ENCODE data around the gene VWF.
"Not testable (repeated sequence)": the region's sequence is repeated elsewhere in the genome, so short reads cannot be mapped to it uniquely, and the experiment has no call there.

The VWF gene

GRCh38 chr12:6033546-6033945 is 90.9 kb downstream of the VWF start:
- no peaks in the 10 kb centered on the region for H3K27me3 ChIP-seq (ENCODE audit: insufficient read depth, low read length)
- H3K36me3 ChIP-seq (ENCODE audit: insufficient read depth, low read length), result no peaks in the 10 kb centered on the region

GRCh38 chr12:6032726-6033125 is 91.7 kb downstream of the VWF start:
- Histone ChIP-seq H3K4me1 (ENCODE audit: insufficient read depth, low read length) (no peaks in the 10 kb centered on the region), H3K9me3 (ENCODE audit: low read length) (no peaks in the 10 kb centered on the region), H3K36me3 (ENCODE audit: insufficient read depth, low read length) (no peaks in the 10 kb centered on the region), H3K4me3 (ENCODE audit: low read length) (no peak overlapping the region), H2AFZ (ENCODE audit: low read depth, low read length) (no peak overlapping the region), H3K27me3 (ENCODE audit: insufficient read depth, low read length) (no peaks in the 10 kb centered on the region)

More at GRCh38 chr12:6033546-6033945, 90.9 kb downstream of the VWF start:
- no peak overlapping the region for H2AFZ ChIP-seq (ENCODE audit: low read depth, low read length)
- no peaks in the 10 kb centered on the region for H3K4me1 ChIP-seq (ENCODE audit: insufficient read depth, low read length)
- no peak overlapping the region for H3K4me3 ChIP-seq (ENCODE audit: low read length)
- H3K9me3 ChIP-seq (ENCODE audit: low read length), result no peaks in the 10 kb centered on the region

- Histone ChIP-seq H3K9me3 (ENCODE audit: low read length) (no peaks in the 10 kb centered on the region), H3K4me3 (ENCODE audit: low read length) (no peak overlapping the region), H3K4me1 (ENCODE audit: insufficient read depth, low read length) (no peaks in the 10 kb centered on the region), H2AFZ (ENCODE audit: low read depth, low read length) (no peak overlapping the region), H3K27me3 (ENCODE audit: insufficient read depth, low read length) (no peaks in the 10 kb centered on the region), H3K36me3 (ENCODE audit: insufficient read depth, low read length) (no peaks in the 10 kb centered on the region)
Observed at GRCh38 chr12:6031001-6031400, 93.5 kb downstream of the VWF start.

- no peaks in the 10 kb centered on the region for H3K36me3 ChIP-seq (ENCODE audit: insufficient read depth, low read length)
Observed at GRCh38 chr12:6030081-6030480, 94.4 kb downstream of the VWF start.

GRCh38 chr12:6029401-6029800 is 95.1 kb downstream of the VWF start:
- Histone ChIP-seq H3K27me3 (ENCODE audit: insufficient read depth, low read length) (no peaks in the 10 kb centered on the region), H3K9me3 (ENCODE audit: low read length) (no peaks in the 10 kb centered on the region), H3K4me3 (ENCODE audit: low read length) (no peak overlapping the region), H2AFZ (ENCODE audit: low read depth, low read length) (no peak overlapping the region), H3K36me3 (ENCODE audit: insufficient read depth, low read length) (no peaks in the 10 kb centered on the region), H3K4me1 (ENCODE audit: insufficient read depth, low read length) (no peaks in the 10 kb centered on the region)

More at GRCh38 chr12:6030081-6030480, 94.4 kb downstream of the VWF start:
- H3K27me3 ChIP-seq (ENCODE audit: insufficient read depth, low read length), result no peaks in the 10 kb centered on the region
- no peaks in the 10 kb centered on the region for H3K9me3 ChIP-seq (ENCODE audit: low read length)
- H2AFZ ChIP-seq (ENCODE audit: low read depth, low read length), result no peak overlapping the region
- no peak overlapping the region for H3K4me3 ChIP-seq (ENCODE audit: low read length)
- no peaks in the 10 kb centered on the region for H3K4me1 ChIP-seq (ENCODE audit: insufficient read depth, low read length)

GRCh38 chr12:6026998-6027397 is 97.5 kb downstream of the VWF start:
- Histone ChIP-seq H3K9me3 (ENCODE audit: low read length) (no peaks in the 10 kb centered on the region), H3K27me3 (ENCODE audit: insufficient read depth, low read length) (no peaks in the 10 kb centered on the region), H3K36me3 (ENCODE audit: insufficient read depth, low read length) (no peaks in the 10 kb centered on the region), H3K4me3 (ENCODE audit: low read length) (no peak overlapping the region), H2AFZ (ENCODE audit: low read depth, low read length) (no peak overlapping the region), H3K4me1 (ENCODE audit: insufficient read depth, low read length) (no peaks in the 10 kb centered on the region)

- not testable (repeated sequence) for H3K9me3 ChIP-seq (ENCODE audit: low read length); H3K36me3 ChIP-seq (ENCODE audit: insufficient read depth, low read length); H2AFZ ChIP-seq (ENCODE audit: low read depth, low read length); H3K4me3 ChIP-seq (ENCODE audit: low read length); H3K4me1 ChIP-seq (ENCODE audit: insufficient read depth, low read length); H3K27me3 ChIP-seq (ENCODE audit: insufficient read depth, low read length)
Observed at GRCh38 chr12:6025703-6026298, 98.7 kb downstream of the VWF start.

- not testable (repeated sequence) for H3K9me3 ChIP-seq (ENCODE audit: low read length); H3K27me3 ChIP-seq (ENCODE audit: insufficient read depth, low read length); H2AFZ ChIP-seq (ENCODE audit: low read depth, low read length); H3K4me1 ChIP-seq (ENCODE audit: insufficient read depth, low read length); H3K36me3 ChIP-seq (ENCODE audit: insufficient read depth, low read length); H3K4me3 ChIP-seq (ENCODE audit: low read length)
Observed at GRCh38 chr12:6024066-6024465, 100.4 kb downstream of the VWF start.

GRCh38 chr12:6020930-6021329 is 103.5 kb downstream of the VWF start:
- Histone ChIP-seq H3K36me3 (ENCODE audit: insufficient read depth, low read length) (no peaks in the 10 kb centered on the region), H3K4me1 (ENCODE audit: insufficient read depth, low read length) (no peaks in the 10 kb centered on the region), H3K9me3 (ENCODE audit: low read length) (no peaks in the 10 kb centered on the region), H3K4me3 (ENCODE audit: low read length) (no peak overlapping the region), H2AFZ (ENCODE audit: low read depth, low read length) (no peak overlapping the region), H3K27me3 (ENCODE audit: insufficient read depth, low read length) (no peaks in the 10 kb centered on the region)

- not testable (repeated sequence) for H3K9me3 ChIP-seq (ENCODE audit: low read length); H3K27me3 ChIP-seq (ENCODE audit: insufficient read depth, low read length); H2AFZ ChIP-seq (ENCODE audit: low read depth, low read length); H3K4me3 ChIP-seq (ENCODE audit: low read length); H3K36me3 ChIP-seq (ENCODE audit: insufficient read depth, low read length); H3K4me1 ChIP-seq (ENCODE audit: insufficient read depth, low read length)
Observed at GRCh38 chr12:6020511-6020910, 104.0 kb downstream of the VWF start.

- not testable (repeated sequence) for H3K36me3 ChIP-seq (ENCODE audit: insufficient read depth, low read length); H3K27me3 ChIP-seq (ENCODE audit: insufficient read depth, low read length); H3K4me3 ChIP-seq (ENCODE audit: low read length); H3K9me3 ChIP-seq (ENCODE audit: low read length); H3K4me1 ChIP-seq (ENCODE audit: insufficient read depth, low read length); H2AFZ ChIP-seq (ENCODE audit: low read depth, low read length)
Observed at GRCh38 chr12:6019256-6019655, 105.2 kb downstream of the VWF start.

- Histone ChIP-seq H2AFZ (ENCODE audit: low read depth, low read length) (no peak overlapping the region), H3K27me3 (ENCODE audit: insufficient read depth, low read length) (no peaks in the 10 kb centered on the region), H3K36me3 (ENCODE audit: insufficient read depth, low read length) (no peaks in the 10 kb centered on the region), H3K4me1 (ENCODE audit: insufficient read depth, low read length) (no peaks in the 10 kb centered on the region), H3K9me3 (ENCODE audit: low read length) (no peaks in the 10 kb centered on the region), H3K4me3 (ENCODE audit: low read length) (no peak overlapping the region)
Observed at GRCh38 chr12:6018265-6018664, 106.2 kb downstream of the VWF start.

- Histone ChIP-seq H3K4me3 (ENCODE audit: low read length) (no peak overlapping the region), H3K9me3 (ENCODE audit: low read length) (no peaks in the 10 kb centered on the region), H3K27me3 (ENCODE audit: insufficient read depth, low read length) (no peaks in the 10 kb centered on the region), H3K36me3 (ENCODE audit: insufficient read depth, low read length) (no peaks in the 10 kb centered on the region), H2AFZ (ENCODE audit: low read depth, low read length) (no peak overlapping the region), H3K4me1 (ENCODE audit: insufficient read depth, low read length) (no peaks in the 10 kb centered on the region)
Observed at GRCh38 chr12:6016756-6017155, 107.7 kb downstream of the VWF start.

GRCh38 chr12:6016004-6016403 is 108.5 kb downstream of the VWF start:
- not testable (repeated sequence) for H2AFZ ChIP-seq (ENCODE audit: low read depth, low read length); H3K4me1 ChIP-seq (ENCODE audit: insufficient read depth, low read length); H3K4me3 ChIP-seq (ENCODE audit: low read length); H3K27me3 ChIP-seq (ENCODE audit: insufficient read depth, low read length); H3K36me3 ChIP-seq (ENCODE audit: insufficient read depth, low read length); H3K9me3 ChIP-seq (ENCODE audit: low read length)

All from neuron (in vitro differentiated cells).